Measurements from ENCODE around the gene SAP25. TPM values are rescaled to one million over a fixed set of nuclear protein-coding genes. Genes with fewer than 3 reads are reported as not detected.

The SAP25 gene
- total and polyA plus RNA-seq, 2 of the 4 experiments (the other 2 are of a cell fraction) = 1.8 TPM; not detected in 1

GRCh38 chr7:100566018-100566531 lies 7.6 kb downstream of the SAP25 start:
- Histone ChIP-seq H4K91ac (ENCODE audit: insufficient read depth, low read depth, low read length) (no peak overlapping the region), H3K56ac (ENCODE audit: extremely low read depth, insufficient read depth, low read length) (no peak overlapping the region), H2AK9ac (replicated peaks; ENCODE audit: low read depth, low read length, poor library complexity) (no peak overlapping the region), H3K27ac (ENCODE audit: insufficient read depth, low read length) (no peak overlapping the region), H3K9me3 (ENCODE audit: control insufficient read depth, insufficient read depth, low read length) (no peaks in the 10 kb centered on the region), H2AK5ac (ENCODE audit: low read depth, low read length) (no peak overlapping the region), H3K23ac (ENCODE audit: low read depth, low read length) (no peak overlapping the region), H3K4me3 (ENCODE audit: insufficient read depth, low read depth, low read length) (no peak overlapping the region), H4K20me1 (ENCODE audit: insufficient read depth, low read length) (no peaks in the 10 kb centered on the region), H2AFZ (replicated peaks; ENCODE audit: low read length, poor library complexity) (no peak overlapping the region), H4K8ac (ENCODE audit: low read depth in 2 of 2, low read length in 2 of 2) (no peak overlapping the region), H3K27me3 (ENCODE audit: control insufficient read depth, insufficient read depth, low read length) (peaks cover 3% of the 10 kb centered on the region; the same call in 1 of the 2 replicates), H3K4me1 (ENCODE audit: control insufficient read depth, insufficient read depth, low read length) (peaks cover 4% of the 10 kb centered on the region; the same call in 1 of the 2 replicates), H3K9ac (ENCODE audit: low read depth, low read length) (no peak overlapping the region), H3K36me3 (ENCODE audit: control insufficient read depth, insufficient read depth, low read length) (no peaks in the 10 kb centered on the region), H3K79me1 (ENCODE audit: low read depth in 1 of 2, low read length in 2 of 2) (no peaks in the 10 kb centered on the region), H2BK20ac (ENCODE audit: low read depth, low read length) (no peak overlapping the region), H2BK120ac (ENCODE audit: low read depth, low read length) (no peak overlapping the region), H3K4me2 (ENCODE audit: low read depth, low read length) (no peak overlapping the region), H3K9me1 (ENCODE audit: insufficient read depth, low read length) (peaks cover 4% of the 10 kb centered on the region; the same call in 1 of the 2 replicates), H3K14ac (replicated peaks; ENCODE audit: low read depth, low read length) (no peak overlapping the region), H3K18ac (ENCODE audit: low read depth, low read length) (no peak overlapping the region), H3K4ac (ENCODE audit: low read depth, low read length) (no peak overlapping the region), H2BK15ac (ENCODE audit: low read depth, low read length) (no peak overlapping the region), H2BK5ac (ENCODE audit: low read depth, low read length, poor library complexity, severe bottlenecking) (no peak overlapping the region), H4K5ac (ENCODE audit: low read depth, low read length) (no peak overlapping the region)
- 96% methylated on average over 4 of the region's 6 CpGs; no CpG with 5 or more reads in 1 of the 2 experiments for WGBS, 2 experiments (ENCODE audit: extremely low coverage in 2 of 2, insufficient read length in 1 of 2)
- DNase-seq = no peak
- ATAC-seq (ENCODE audit: low read depth) = no peak
- CTCF ChIA-PET = no interaction called here
- TF ChIP-seq CEBPB (IDR thresholded peaks at IDR 0.05; ENCODE audit: low read depth, low read length) = no peak
- no peak for TF ChIP-seq MAFK (IDR thresholded peaks at IDR 0.05; ENCODE audit: low read depth, low read length)
- no peak for TF ChIP-seq SMC3 (IDR thresholded peaks at IDR 0.05; ENCODE audit: low read depth, low read length)
- no peak for TF ChIP-seq RAD21 (IDR thresholded peaks at IDR 0.05; ENCODE audit: low read length)
- no peak for TF ChIP-seq BHLHE40 (IDR thresholded peaks at IDR 0.05; ENCODE audit: low read depth, low read length)
- TF ChIP-seq CTCF (conservative IDR thresholded peaks at IDR 0.05; ENCODE audit: low read depth, low read length) = no peak
- TF ChIP-seq CHD1 (IDR thresholded peaks at IDR 0.05; ENCODE audit: low read depth, low read length) = no peak
- TF ChIP-seq, protein P1, sequence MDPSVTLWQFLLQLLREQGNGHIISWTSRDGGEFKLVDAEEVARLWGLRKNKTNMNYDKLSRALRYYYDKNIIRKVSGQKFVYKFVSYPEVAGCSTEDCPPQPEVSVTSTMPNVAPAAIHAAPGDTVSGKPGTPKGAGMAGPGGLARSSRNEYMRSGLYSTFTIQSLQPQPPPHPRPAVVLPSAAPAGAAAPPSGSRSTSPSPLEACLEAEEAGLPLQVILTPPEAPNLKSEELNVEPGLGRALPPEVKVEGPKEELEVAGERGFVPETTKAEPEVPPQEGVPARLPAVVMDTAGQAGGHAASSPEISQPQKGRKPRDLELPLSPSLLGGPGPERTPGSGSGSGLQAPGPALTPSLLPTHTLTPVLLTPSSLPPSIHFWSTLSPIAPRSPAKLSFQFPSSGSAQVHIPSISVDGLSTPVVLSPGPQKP (IDR thresholded peaks at IDR 0.05; ENCODE audit: borderline replicate concordance, low read depth, low read length) = no peak
- TF ChIP-seq POLR2A (IDR thresholded peaks at IDR 0.05; ENCODE audit: low read depth, low read length) = no peak
- TF ChIP-seq MXI1 (IDR thresholded peaks at IDR 0.05; ENCODE audit: borderline replicate concordance, low read depth, low read length) = no peak
- no peak for TF ChIP-seq RCOR1 (IDR thresholded peaks at IDR 0.05; ENCODE audit: insufficient replicate concordance, low read length)
- no peak for TF ChIP-seq NFE2L2 (IDR thresholded peaks at IDR 0.05; ENCODE audit: low read depth, low read length)
- no peak for TF ChIP-seq MAZ (IDR thresholded peaks at IDR 0.05; ENCODE audit: borderline replicate concordance, low read depth, low read length)
- in situ Hi-C loops (cut with MboI; ENCODE audit: low sequenced_read_pairs) = loop anchor here (5.0 kb wide), 1 partner anchor 101 kb away; no protein-coding TSS in a partner anchor
- no TSS peak for BruUV-seq (replicated peaks)
- POLR2A ChIA-PET (ENCODE audit: unreplicated experiment) = no interaction called here
- intact Hi-C loops (cut with micrococcal nuclease) = no loop called here
- dilution Hi-C loops (cut with HindIII; ENCODE audit: low sequenced_read_pairs, unreplicated experiment) = no loop called here
